Globus pallidus (tissue), 1 donor: Measurements from ENCODE around the gene VEPH1.

Experiments used
- DNase-seq: peaks from one replicate; pipeline ENCODE4 v3.0.0-alpha.2; 2015; ENCODE audit warnings: low spot score

Gene VEPH1

GRCh38 chr3:157477441-157477840, 25.8 kb downstream of the VEPH1 start:
- no peak for DNase-seq

GRCh38 chr3:157475921-157476414, 27.2 kb downstream of the VEPH1 start:
- no peak for DNase-seq

GRCh38 chr3:157472648-157473047, 30.6 kb downstream of the VEPH1 start:
- no peak for DNase-seq

- DNase-seq, result no peak
Measured at GRCh38 chr3:157471064-157471463, 32.2 kb downstream of the VEPH1 start.

- no peak for DNase-seq
Measured at GRCh38 chr3:157469561-157470294, 33.5 kb downstream of the VEPH1 start.

GRCh38 chr3:157467200-157467599, 36.0 kb downstream of the VEPH1 start:
- no peak for DNase-seq

GRCh38 chr3:157465741-157466140, 37.5 kb downstream of the VEPH1 start:
- no peak for DNase-seq

GRCh38 chr3:157464321-157464720, 38.9 kb downstream of the VEPH1 start:
- DNase-seq, result no peak

- no peak for DNase-seq
Measured at GRCh38 chr3:157463816-157464215, 39.4 kb downstream of the VEPH1 start.

- no peak for DNase-seq
Measured at GRCh38 chr3:157460253-157460652, 43.0 kb downstream of the VEPH1 start.

- DNase-seq, result no peak
Measured at GRCh38 chr3:157459706-157460105, 43.5 kb downstream of the VEPH1 start.

- no peak for DNase-seq
Measured at GRCh38 chr3:157453824-157454223, 49.4 kb downstream of the VEPH1 start.

- DNase-seq, result no peak
Measured at GRCh38 chr3:157452097-157452496, 51.1 kb downstream of the VEPH1 start.

- DNase-seq, result peak; percentile 20
Measured at GRCh38 chr3:157447026-157447694, 56.1 kb downstream of the VEPH1 start.

GRCh38 chr3:157445857-157446256, 57.4 kb downstream of the VEPH1 start:
- DNase-seq, result no peak

- DNase-seq, result no peak
Measured at GRCh38 chr3:157444797-157445184, 58.4 kb downstream of the VEPH1 start.

- no peak for DNase-seq
Measured at GRCh38 chr3:157443905-157444796, 59.1 kb downstream of the VEPH1 start.

- DNase-seq, result no peak
Measured at GRCh38 chr3:157442729-157443128, 60.5 kb downstream of the VEPH1 start.

- no peak for DNase-seq
Measured at GRCh38 chr3:157441102-157441624, 62.1 kb downstream of the VEPH1 start.

GRCh38 chr3:157438194-157438730, 65.0 kb downstream of the VEPH1 start:
- no peak for DNase-seq

- peak; percentile 7 for DNase-seq
Measured at GRCh38 chr3:157436583-157437291, 66.5 kb downstream of the VEPH1 start, which contains the start of gene PTX3. Gene PTX3, plus strand, starts transcription at chr3:157436850. Its CDS starts 84 bp downstream, at chr3:157436934.
